ENCODE measurements around the gene USP6NL. TPM values are rescaled to one million over a fixed set of nuclear protein-coding genes. Genes with fewer than 3 reads are reported as not detected.

USP6NL gene
- total and polyA plus RNA-seq, 2 of the 13 experiments (the other 11 are each of a cell fraction or from before 2014, with no cell fraction given) = 10.5 to 22.9 TPM

GRCh38 chr10:11639849-11640764, 28.7 kb upstream of the USP6NL start (continued):
- TF ChIP-seq ARID3A (IDR thresholded peaks at IDR 0.05; ENCODE audit: low read depth, low read length) (peak; percentile 77; the same call in 1 of the 2 replicates), ZNF841 (CRISPR knock-in tag; IDR thresholded peaks at IDR 0.05; ENCODE audit: borderline replicate concordance) (no peak), THRA (CRISPR knock-in tag; IDR thresholded peaks at IDR 0.05; ENCODE audit: borderline replicate concordance) (peak; percentile 94), SRSF9 (IDR thresholded peaks at IDR 0.05; ENCODE audit: borderline replicate concordance, insufficient read depth, low read depth, low read length, poor library complexity, severe bottlenecking) (no peak), TCF7L2 (IDR thresholded peaks at IDR 0.05; ENCODE audit: low read depth, low read length) (peak; percentile 54; the same call in 1 of the 2 replicates), HDAC1 (CRISPR knock-in tag; IDR thresholded peaks at IDR 0.05) (peak; percentile 93; the same call in 1 of the 2 replicates), ZNF33B (CRISPR knock-in tag; IDR thresholded peaks at IDR 0.05) (peak; percentile 60; the same call in 1 of the 2 replicates), KDM3A (CRISPR knock-in tag; IDR thresholded peaks at IDR 0.05; ENCODE audit: low read depth) (peak; percentile 95), ZNF292 (CRISPR knock-in tag; IDR thresholded peaks at IDR 0.05; ENCODE audit: borderline replicate concordance, low read depth) (peak; percentile 25; the same call in 1 of the 2 replicates), NFAT5 (CRISPR knock-in tag; IDR thresholded peaks at IDR 0.05) (no peak), SMYD3 (CRISPR knock-in tag; IDR thresholded peaks at IDR 0.05) (peak; percentile 60; the same call in 1 of the 2 replicates), ZMYM2 (CRISPR knock-in tag; IDR thresholded peaks at IDR 0.05) (peak; percentile 50; the same call in 1 of the 2 replicates), POGK (CRISPR knock-in tag; conservative IDR thresholded peaks at IDR 0.05) (peak; percentile 86), LBX2 (CRISPR knock-in tag; IDR thresholded peaks at IDR 0.05; ENCODE audit: borderline replicate concordance) (no peak), ZNF232 (CRISPR knock-in tag; IDR thresholded peaks at IDR 0.05; ENCODE audit: borderline replicate concordance) (peak; percentile 88), HOXD1 (CRISPR knock-in tag; IDR thresholded peaks at IDR 0.05) (peak; percentile 98), ELF3 (CRISPR knock-in tag; IDR thresholded peaks at IDR 0.05) (peak; percentile 98)

Data from HepG2 (cell line).